ENCODE measurements around the gene ITGB1. TPM values are rescaled to one million over a fixed set of nuclear protein-coding genes. Genes with fewer than 3 reads are reported as not detected.

ITGB1 gene
- total and polyA plus RNA-seq, 2 donors from 2014 or later = 156 to 410 TPM

DNA sequence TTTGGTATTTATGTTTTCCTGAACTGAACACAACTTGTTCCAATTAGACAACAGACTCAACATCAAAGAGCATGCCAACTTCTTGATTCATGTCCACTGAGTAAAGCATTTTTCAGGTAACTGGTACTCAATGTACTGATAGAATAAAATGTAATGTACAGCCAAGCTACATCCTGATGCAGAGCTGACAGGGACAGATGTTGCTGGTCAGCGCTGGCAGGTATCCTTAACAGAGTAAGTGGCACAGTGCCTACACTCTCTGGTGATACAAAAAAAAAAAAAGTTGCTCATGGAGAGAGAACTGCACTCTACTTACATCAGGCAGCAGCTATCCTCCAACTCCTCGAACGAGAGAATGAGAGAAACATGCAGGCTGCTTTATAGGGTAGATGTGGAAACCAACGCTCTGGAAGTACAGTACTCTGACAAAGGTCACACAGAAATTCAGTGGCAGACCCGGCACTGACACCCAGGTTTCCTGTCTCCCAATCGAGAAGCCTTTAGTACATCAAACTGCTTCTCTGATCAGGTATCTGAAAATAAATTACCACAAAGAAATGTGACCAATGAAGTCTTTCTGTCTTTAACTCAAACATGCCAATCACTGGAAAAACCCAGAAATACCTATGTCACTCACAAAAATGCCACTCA is 4.6 kb downstream of the ITGB1 start:
- H3K4me3 ChIP-seq (ENCODE audit: low read length in 3 of 3) = no peak overlapping the region
- intact Hi-C loops (cut with DNase I) = no loop called here
- no peak overlapping the region for H3K27ac ChIP-seq (ENCODE audit: low read depth in 2 of 2, low read length in 2 of 2)
- no peak for FAIRE-seq
- peaks cover 0 to 24% (median 12%) of the 10 kb centered on the region in 3 donors for H3K4me1 ChIP-seq (ENCODE audit: control insufficient read depth in 2 of 3, insufficient read depth in 2 of 3, low read depth in 1 of 3, low read length in 3 of 3)
- H3K9ac ChIP-seq (ENCODE audit: low read length in 3 of 3) = no peak overlapping the region
- H3K9me3 ChIP-seq (ENCODE audit: control insufficient read depth in 2 of 3, insufficient read depth in 1 of 3, low read length in 3 of 3) = no peaks in the 10 kb centered on the region
- TF ChIP-seq, protein P1, sequence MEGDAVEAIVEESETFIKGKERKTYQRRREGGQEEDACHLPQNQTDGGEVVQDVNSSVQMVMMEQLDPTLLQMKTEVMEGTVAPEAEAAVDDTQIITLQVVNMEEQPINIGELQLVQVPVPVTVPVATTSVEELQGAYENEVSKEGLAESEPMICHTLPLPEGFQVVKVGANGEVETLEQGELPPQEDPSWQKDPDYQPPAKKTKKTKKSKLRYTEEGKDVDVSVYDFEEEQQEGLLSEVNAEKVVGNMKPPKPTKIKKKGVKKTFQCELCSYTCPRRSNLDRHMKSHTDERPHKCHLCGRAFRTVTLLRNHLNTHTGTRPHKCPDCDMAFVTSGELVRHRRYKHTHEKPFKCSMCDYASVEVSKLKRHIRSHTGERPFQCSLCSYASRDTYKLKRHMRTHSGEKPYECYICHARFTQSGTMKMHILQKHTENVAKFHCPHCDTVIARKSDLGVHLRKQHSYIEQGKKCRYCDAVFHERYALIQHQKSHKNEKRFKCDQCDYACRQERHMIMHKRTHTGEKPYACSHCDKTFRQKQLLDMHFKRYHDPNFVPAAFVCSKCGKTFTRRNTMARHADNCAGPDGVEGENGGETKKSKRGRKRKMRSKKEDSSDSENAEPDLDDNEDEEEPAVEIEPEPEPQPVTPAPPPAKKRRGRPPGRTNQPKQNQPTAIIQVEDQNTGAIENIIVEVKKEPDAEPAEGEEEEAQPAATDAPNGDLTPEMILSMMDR (IDR thresholded peaks at IDR 0.05; ENCODE audit: borderline replicate concordance, extremely low read depth, insufficient read depth) = no peak
- no peaks in the 10 kb centered on the region for H3K27me3 ChIP-seq (ENCODE audit: control insufficient read depth, insufficient read depth, low read length)
- DNase-seq = no peak
- no peaks in the 10 kb centered on the region for H3K36me3 ChIP-seq (ENCODE audit: control insufficient read depth in 2 of 3, insufficient read depth in 3 of 3, low read length in 3 of 3)

- intact Hi-C loops (cut with DNase I) = no loop called here
- no peak for FAIRE-seq
- no peak overlapping the region for H3K9ac ChIP-seq (ENCODE audit: low read length in 3 of 3)
- DNase-seq = no peak
- no peak overlapping the region for H3K4me3 ChIP-seq (ENCODE audit: low read length in 3 of 3)
- H3K4me1 ChIP-seq (ENCODE audit: control insufficient read depth in 2 of 3, insufficient read depth in 2 of 3, low read depth in 1 of 3, low read length in 3 of 3) = peaks cover 0 to 24% (median 12%) of the 10 kb centered on the region in 3 donors
- no peaks in the 10 kb centered on the region for H3K36me3 ChIP-seq (ENCODE audit: control insufficient read depth in 2 of 3, insufficient read depth in 3 of 3, low read length in 3 of 3)
- no peaks in the 10 kb centered on the region for H3K27me3 ChIP-seq (ENCODE audit: control insufficient read depth, insufficient read depth, low read length)
- TF ChIP-seq, protein P1 (IDR thresholded peaks at IDR 0.05; ENCODE audit: borderline replicate concordance, extremely low read depth, insufficient read depth) = no peak
- no peaks in the 10 kb centered on the region for H3K9me3 ChIP-seq (ENCODE audit: control insufficient read depth in 2 of 3, insufficient read depth in 1 of 3, low read length in 3 of 3)
- no peak overlapping the region for H3K27ac ChIP-seq (ENCODE audit: low read depth in 2 of 2, low read length in 2 of 2)
Observed at GRCh38 chr10:32952541-32953276, 5.3 kb downstream of the ITGB1 start.

DNA sequence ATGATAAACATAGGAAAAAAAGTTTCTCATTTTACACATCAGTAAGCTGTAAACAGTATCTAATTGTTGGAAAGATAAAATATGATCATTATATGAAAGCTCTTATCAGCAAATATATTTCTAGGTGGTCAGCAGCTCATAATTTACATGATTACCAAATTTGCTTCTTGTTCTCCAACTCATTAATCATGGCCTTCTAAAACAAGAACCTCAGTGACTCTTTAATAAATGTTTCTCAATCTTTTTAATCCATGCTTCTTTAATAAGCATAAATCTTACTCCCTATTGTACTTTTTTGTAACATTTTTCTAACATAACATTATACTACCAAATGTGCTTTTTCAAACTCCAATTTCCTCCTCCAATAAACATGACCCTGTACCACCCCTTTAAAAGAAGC is 5.9 kb downstream of the ITGB1 start:
- intact Hi-C loops (cut with DNase I) = no loop called here
- no peaks in the 10 kb centered on the region for H3K27me3 ChIP-seq (ENCODE audit: control insufficient read depth, insufficient read depth, low read length)
- no peak overlapping the region for H3K27ac ChIP-seq (ENCODE audit: low read depth in 2 of 2, low read length in 2 of 2)
- H3K4me1 ChIP-seq (ENCODE audit: control insufficient read depth in 2 of 3, insufficient read depth in 2 of 3, low read depth in 1 of 3, low read length in 3 of 3) = peaks cover 0 to 24% (median 12%) of the 10 kb centered on the region in 3 donors
- TF ChIP-seq, protein P1 (IDR thresholded peaks at IDR 0.05; ENCODE audit: borderline replicate concordance, extremely low read depth, insufficient read depth) = no peak
- no peaks in the 10 kb centered on the region for H3K36me3 ChIP-seq (ENCODE audit: control insufficient read depth in 2 of 3, insufficient read depth in 3 of 3, low read length in 3 of 3)
- no peak for FAIRE-seq
- H3K9me3 ChIP-seq (ENCODE audit: control insufficient read depth in 2 of 3, insufficient read depth in 1 of 3, low read length in 3 of 3) = no peaks in the 10 kb centered on the region
- H3K9ac ChIP-seq (ENCODE audit: low read length in 3 of 3) = no peak overlapping the region
- DNase-seq = no peak
- H3K4me3 ChIP-seq (ENCODE audit: low read length in 3 of 3) = no peak overlapping the region
